Measurements from ENCODE around the gene ABO. TPM values are rescaled to one million over a fixed set of nuclear protein-coding genes. Genes with fewer than 3 reads are reported as not detected.

Gene ABO
- total and polyA plus RNA-seq, 2 donors (not counting 3 experiments of a cell fraction or from before 2014, with no cell fraction given): not detected

DNA sequence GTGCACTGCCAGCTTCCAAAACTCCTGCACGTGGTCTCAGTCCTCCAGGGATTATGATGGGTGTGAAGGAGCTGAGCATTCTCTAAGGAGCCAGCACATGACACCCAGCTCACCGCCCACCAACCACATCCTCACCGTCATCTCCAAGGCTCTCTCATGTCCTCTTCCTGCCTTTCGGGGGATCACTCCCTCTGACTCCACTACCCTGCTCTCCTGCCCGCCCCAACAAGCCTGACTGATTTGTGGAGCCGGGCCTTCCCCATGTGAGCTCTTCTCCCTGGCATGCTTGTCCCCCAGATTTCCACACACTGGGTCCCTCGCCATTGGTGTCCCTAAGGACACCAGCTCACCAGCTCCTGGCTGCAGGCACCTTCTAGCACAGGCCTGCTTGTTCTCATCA, 1.9 kb downstream of the ABO start:
- ChIA-PET CTCF (no interaction called here), POLR2A (no interaction called here)
- H3K4me2 ChIP-seq (ENCODE audit: insufficient read depth, low read length): no peak overlapping the region
- no peak overlapping the region for H3K9ac ChIP-seq (replicated peaks; ENCODE audit: extremely low read depth, insufficient read depth, low read length)
- no peaks in the 10 kb centered on the region for H4K20me1 ChIP-seq (replicated peaks; ENCODE audit: control insufficient read depth, extremely low read depth, insufficient read depth, low read length)
- intact Hi-C loops (cut with micrococcal nuclease): no loop called here
- no peaks in the 10 kb centered on the region for H3K4me1 ChIP-seq (ENCODE audit: control insufficient read depth, extremely low read depth, insufficient read depth, low read length)
- DNase-seq (ENCODE audit: low read depth, low spot score) (no peak), FAIRE-seq (no peak)
- H3K9me3 ChIP-seq (replicated peaks; ENCODE audit: control insufficient read depth, insufficient read depth, low read length): no peaks in the 10 kb centered on the region
- peaks cover 22 to 65% of the 10 kb centered on the region in 2 experiments for H3K27me3 ChIP-seq (ENCODE audit: control insufficient read depth in 2 of 2, insufficient read depth in 2 of 2, low read length in 2 of 2)
- H3K9me1 ChIP-seq (replicated peaks; ENCODE audit: control insufficient read depth, extremely low read depth, insufficient read depth, low read length): no peaks in the 10 kb centered on the region
- dilution Hi-C loops (cut with MboI; ENCODE audit: extremely low pct_ligation_motif_present, low sequenced_read_pairs): no loop called here
- BruUV-seq (replicated peaks): no TSS peak
- H3K36me3 ChIP-seq (ENCODE audit: control insufficient read depth in 2 of 2, extremely low read depth in 1 of 2, insufficient read depth in 2 of 2, low read length in 2 of 2): no peaks in the 10 kb centered on the region
- no peak overlapping the region for H2AFZ ChIP-seq (ENCODE audit: low read depth, low read length)
- H3K79me2 ChIP-seq (ENCODE audit: control insufficient read depth, insufficient read depth, low read length): no peaks in the 10 kb centered on the region
- H3K27ac ChIP-seq (ENCODE audit: insufficient read depth, low read depth, low read length): no peak overlapping the region
- TF ChIP-seq FOS (IDR thresholded peaks at IDR 0.05; ENCODE audit: borderline replicate concordance, insufficient read depth, low read length) (no peak), GATA2 (IDR thresholded peaks at IDR 0.05; ENCODE audit: insufficient read depth, insufficient read length, low read depth, low read length) (no peak), MYC (IDR thresholded peaks at IDR 0.05; ENCODE audit: low read depth, low read length) (no peak), JUN (IDR thresholded peaks at IDR 0.05; ENCODE audit: borderline replicate concordance, insufficient read depth, insufficient read length, low read depth) (no peak), EZH2 (IDR thresholded peaks at IDR 0.05; ENCODE audit: borderline replicate concordance, low read depth, low read length, severe bottlenecking) (no peak), POLR2AphosphoS5 (IDR thresholded peaks at IDR 0.05; ENCODE audit: insufficient read depth, low read depth, low read length) (no peak), POLR2A (IDR thresholded peaks at IDR 0.05; ENCODE audit: low read depth, low read length) (no peak)
- TF ChIP-seq, protein P1, sequence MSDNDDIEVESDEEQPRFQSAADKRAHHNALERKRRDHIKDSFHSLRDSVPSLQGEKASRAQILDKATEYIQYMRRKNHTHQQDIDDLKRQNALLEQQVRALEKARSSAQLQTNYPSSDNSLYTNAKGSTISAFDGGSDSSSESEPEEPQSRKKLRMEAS (IDR thresholded peaks at IDR 0.05; ENCODE audit: insufficient read depth, insufficient read length): no peak
- TF ChIP-seq, protein P2, sequence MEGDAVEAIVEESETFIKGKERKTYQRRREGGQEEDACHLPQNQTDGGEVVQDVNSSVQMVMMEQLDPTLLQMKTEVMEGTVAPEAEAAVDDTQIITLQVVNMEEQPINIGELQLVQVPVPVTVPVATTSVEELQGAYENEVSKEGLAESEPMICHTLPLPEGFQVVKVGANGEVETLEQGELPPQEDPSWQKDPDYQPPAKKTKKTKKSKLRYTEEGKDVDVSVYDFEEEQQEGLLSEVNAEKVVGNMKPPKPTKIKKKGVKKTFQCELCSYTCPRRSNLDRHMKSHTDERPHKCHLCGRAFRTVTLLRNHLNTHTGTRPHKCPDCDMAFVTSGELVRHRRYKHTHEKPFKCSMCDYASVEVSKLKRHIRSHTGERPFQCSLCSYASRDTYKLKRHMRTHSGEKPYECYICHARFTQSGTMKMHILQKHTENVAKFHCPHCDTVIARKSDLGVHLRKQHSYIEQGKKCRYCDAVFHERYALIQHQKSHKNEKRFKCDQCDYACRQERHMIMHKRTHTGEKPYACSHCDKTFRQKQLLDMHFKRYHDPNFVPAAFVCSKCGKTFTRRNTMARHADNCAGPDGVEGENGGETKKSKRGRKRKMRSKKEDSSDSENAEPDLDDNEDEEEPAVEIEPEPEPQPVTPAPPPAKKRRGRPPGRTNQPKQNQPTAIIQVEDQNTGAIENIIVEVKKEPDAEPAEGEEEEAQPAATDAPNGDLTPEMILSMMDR (IDR thresholded peaks at IDR 0.05; ENCODE audit: extremely low read depth in 1 of 2, insufficient read depth in 1 of 2, low read depth in 1 of 2, low read length in 2 of 2): no peak
- no peak overlapping the region for H3K4me3 ChIP-seq (replicated peaks in 1 of 3; ENCODE audit: insufficient read depth in 1 of 3, low read depth in 1 of 3, low read length in 3 of 3)

Measured in endothelial cell of umbilical vein (primary cell).